NB4 (cell line): ENCODE measurements around the gene FTSJ1.

Source experiments
- CTCF ChIP-seq: IDR thresholded peaks from one replicate; pipeline ENCODE4 v1.5.1; 2012; ENCODE audit warnings: low read depth, low read length
- MAX ChIP-seq: IDR thresholded peaks from 2 replicates; pipeline ENCODE4 v1.6.1; 2011; ENCODE audit warnings: low read depth, low read length
- MYC ChIP-seq: IDR thresholded peaks from 2 replicates; pipeline ENCODE4 v1.6.1; 2011; ENCODE audit warnings: low read depth, low read length
- POLR2A ChIP-seq: IDR thresholded peaks from 2 replicates; pipeline ENCODE4 v1.6.1; 2011; ENCODE audit warnings: mild to moderate bottlenecking; ENCODE audit not compliant: insufficient read length; ENCODE audit errors: extremely low read depth

- no peak for TF ChIP-seq CTCF
- no peak for TF ChIP-seq MAX
- no peak for TF ChIP-seq POLR2A
- TF ChIP-seq MYC = no peak
Observed at GRCh38 chrX:48478806-48479205, 2.8 kb downstream of the FTSJ1 start.
